PC-9 (cell line): ENCODE measurements around the gene NUDCD2. TPM values are rescaled to one million over a fixed set of nuclear protein-coding genes. Genes with fewer than 3 reads are reported as not detected.

Experiments used
- BruUV-seq: library from RNA; stranded (reverse); fragments of 400-500 nt; replicated peaks from 2 replicates; lab custom pipeline; 2021; lab: Mats Ljungman, UMichigan
- CTCF ChIA-PET: fragments of 300-600 bp; sonication (Branson Sonifier 250); formaldehyde crosslinking; loops from one replicate; lab custom pipeline; 2022; ENCODE audit warnings: antibody characterized with exemption; lab: Charles Lee
- POLR2A ChIA-PET: fragments of 300-600 bp; sonication (Branson Sonifier 250); formaldehyde crosslinking; loops from one replicate; lab custom pipeline; 2022; ENCODE audit warnings: antibody characterized with exemption; ENCODE audit not compliant: unreplicated experiment; lab: Charles Lee
- DNase-seq, 2 experiments: peaks; one replicate each; pipeline versions ENCODE4 v3.0.0 to v3.0.0-alpha.2; 2015 to 2022; ENCODE audit warnings: mixed read lengths in 1 of 2
- H2AFZ ChIP-seq: fragments of 200-600 bp; sonication (generic); 2 replicates; pipeline ENCODE4 v1.8.1; 2017; ENCODE audit warnings: antibody characterized with exemption
- H3F3A ChIP-seq: fragments of 200-600 bp; sonication (generic); 2 replicates; pipeline ENCODE4 v1.8.1; 2017; ENCODE audit warnings: antibody characterized with exemption, mild to moderate bottlenecking, low read depth; ENCODE audit not compliant: insufficient read depth
- H3K27ac ChIP-seq: fragments of 200-600 bp; sonication (generic); 2 replicates; pipeline ENCODE4 v1.6.1; 2016; ENCODE audit warnings: mixed run types
- H3K27me3 ChIP-seq: fragments of 200-600 bp; sonication (generic); 2 replicates; pipeline ENCODE4 v1.6.1; 2016; ENCODE audit warnings: low read depth, mixed run types; ENCODE audit not compliant: insufficient read depth
- H3K36me3 ChIP-seq: fragments of 200-600 bp; sonication (generic); 2 replicates; pipeline ENCODE4 v1.6.1; 2016; ENCODE audit warnings: low read depth, mixed run types
- H3K4me1 ChIP-seq: fragments of 200-600 bp; sonication (generic); replicated peaks from 2 replicates; pipeline ENCODE4 v1.6.1; 2016; ENCODE audit warnings: mixed run types; ENCODE audit not compliant: insufficient read depth
- H3K4me2 ChIP-seq: fragments of 200-600 bp; sonication (generic); 2 replicates; pipeline ENCODE4 v1.6.1; 2017; ENCODE audit warnings: mixed run types
- H3K4me3 ChIP-seq: fragments of 200-600 bp; sonication (generic); 2 replicates; pipeline ENCODE4 v1.6.1; 2016; ENCODE audit warnings: mixed run types
- H3K79me2 ChIP-seq: fragments of 200-600 bp; sonication (generic); 2 replicates; pipeline ENCODE4 v1.6.1; 2017; ENCODE audit warnings: low read depth, mixed run types
- H3K9me2 ChIP-seq: fragments of 200-600 bp; sonication (generic); 2 replicates; pipeline ENCODE4 v1.8.1; 2017; ENCODE audit warnings: mild to moderate bottlenecking; ENCODE audit not compliant: insufficient read depth
- H3K9me3 ChIP-seq: fragments of 200-600 bp; sonication (generic); 2 replicates; pipeline ENCODE4 v1.8.1; 2016; ENCODE audit warnings: low read depth; ENCODE audit not compliant: insufficient read depth
- H4K20me1 ChIP-seq: fragments of 200-600 bp; sonication (generic); 2 replicates; pipeline ENCODE4 v1.8.1; 2017; ENCODE audit not compliant: insufficient read depth
- CTCF ChIP-seq: fragments of 200-600 bp; sonication (generic); conservative IDR thresholded peaks from 2 replicates; pipeline ENCODE4 v1.6.1; 2017; ENCODE audit warnings: mixed run types, antibody characterized with exemption, mild to moderate bottlenecking, moderate library complexity
- EZH2 ChIP-seq: fragments of 200-600 bp; sonication (generic); IDR thresholded peaks from 2 replicates; pipeline ENCODE4 v1.8.0; 2017; ENCODE audit warnings: antibody characterized with exemption, low read depth
- intact Hi-C: fragments of 100-400 bp; cut with micrococcal nuclease; formaldehyde crosslinking; loops from one replicate; pipeline ENCODE4 v1.10.0; 2022; ENCODE audit not compliant: unreplicated experiment
- total RNA-seq: library from RNA; stranded (reverse); gene quantifications from 2 replicates; pipeline ENCODE4 v1.2.3, GENCODE V29; 2021

NUDCD2 gene
- total RNA-seq, 1 experiment from 2014 or later, result 68.6 TPM

- H3K9me2 ChIP-seq, result no peaks in the 10 kb centered on the region
- H3K27ac ChIP-seq, result peak overlapping the region; percentile 72
- peak overlapping the region; percentile 92; the same call in 1 of the 2 replicates for H3K4me3 ChIP-seq
- no peak for DNase-seq
- CTCF ChIA-PET, result no interaction called here
- peaks cover 22% of the 10 kb centered on the region for H3F3A ChIP-seq
- POLR2A ChIA-PET, result interaction anchor here (0.9 kb wide), 1 partner anchor 42 kb away, joined by 3 read pairs; the partner anchor contains the start of genes HMMR and NUDCD2
- BruUV-seq, result no TSS peak
- peak overlapping the region; percentile 98 for H3K4me2 ChIP-seq
- peaks cover 17% of the 10 kb centered on the region for H3K79me2 ChIP-seq
- H3K4me1 ChIP-seq, result peaks cover 28% of the 10 kb centered on the region
- intact Hi-C loops, result no loop called here
- H3K36me3 ChIP-seq, result no peaks in the 10 kb centered on the region
- peak overlapping the region; percentile 77 for H2AFZ ChIP-seq
- H4K20me1 ChIP-seq, result 0 out of 2 replicates have a peak, but pooled peaks cover 12% of the 10 kb centered on the region
- TF ChIP-seq EZH2 (no peak), CTCF (no peak)
- 0 out of 2 replicates have a peak, but pooled peaks cover 3% of the 10 kb centered on the region for H3K9me3 ChIP-seq
- H3K27me3 ChIP-seq, result no peaks in the 10 kb centered on the region
Observed at GRCh38 chr5:163502521-163502920, 42.6 kb upstream of the NUDCD2 start.

GRCh38 chr5:163498886-163499285 lies 39.0 kb upstream of the NUDCD2 start:
- Histone ChIP-seq H2AFZ (no peak overlapping the region), H3F3A (peaks cover 14% of the 10 kb centered on the region), H3K9me2 (no peaks in the 10 kb centered on the region), H3K4me3 (no peak overlapping the region), H3K27ac (no peak overlapping the region), H3K4me2 (no peak overlapping the region), H3K4me1 (peaks cover 17% of the 10 kb centered on the region), H4K20me1 (no peaks in the 10 kb centered on the region), H3K79me2 (no peaks in the 10 kb centered on the region), H3K36me3 (no peaks in the 10 kb centered on the region), H3K27me3 (no peaks in the 10 kb centered on the region), H3K9me3 (0 out of 2 replicates have a peak, but pooled peaks cover 3% of the 10 kb centered on the region)
- CTCF ChIA-PET, result no interaction called here
- intact Hi-C loops, result no loop called here
- TF ChIP-seq EZH2, result no peak
- no peak for TF ChIP-seq CTCF
- no peak for DNase-seq
- no TSS peak for BruUV-seq
- POLR2A ChIA-PET, result no interaction called here

- Histone ChIP-seq H2AFZ (no peak overlapping the region), H3F3A (peaks cover 9% of the 10 kb centered on the region; the same call in 1 of the 2 replicates), H3K9me2 (no peaks in the 10 kb centered on the region), H3K9me3 (0 out of 2 replicates have a peak, but pooled peaks cover 3% of the 10 kb centered on the region), H3K79me2 (no peaks in the 10 kb centered on the region), H4K20me1 (no peaks in the 10 kb centered on the region), H3K4me1 (peaks cover 2% of the 10 kb centered on the region), H3K4me2 (no peak overlapping the region), H3K36me3 (no peaks in the 10 kb centered on the region), H3K27ac (no peak overlapping the region), H3K4me3 (no peak overlapping the region), H3K27me3 (no peaks in the 10 kb centered on the region)
- ChIA-PET CTCF (no interaction called here), POLR2A (no interaction called here)
- no peak for DNase-seq
- BruUV-seq, result no TSS peak
- TF ChIP-seq EZH2, result no peak
- no peak for TF ChIP-seq CTCF
- intact Hi-C loops, result no loop called here
Observed at GRCh38 chr5:163497315-163497714, 37.4 kb upstream of the NUDCD2 start.
